Epithelial cell of alveolus of lung (primary cell): ENCODE data around the gene SMAP2. TPM values are rescaled to one million over a fixed set of nuclear protein-coding genes. Genes with fewer than 3 reads are reported as not detected.

Source experiments
- total RNA-seq: library from RNA; depleted of rRNA; stranded (reverse); fragments of >200 nt; gene quantifications from 2 replicates; pipeline ENCODE4 v1.2.1, GENCODE V29; 2015

SMAP2 gene
- 21.3 and 22.0 TPM in 2 replicates for total RNA-seq

DNA sequence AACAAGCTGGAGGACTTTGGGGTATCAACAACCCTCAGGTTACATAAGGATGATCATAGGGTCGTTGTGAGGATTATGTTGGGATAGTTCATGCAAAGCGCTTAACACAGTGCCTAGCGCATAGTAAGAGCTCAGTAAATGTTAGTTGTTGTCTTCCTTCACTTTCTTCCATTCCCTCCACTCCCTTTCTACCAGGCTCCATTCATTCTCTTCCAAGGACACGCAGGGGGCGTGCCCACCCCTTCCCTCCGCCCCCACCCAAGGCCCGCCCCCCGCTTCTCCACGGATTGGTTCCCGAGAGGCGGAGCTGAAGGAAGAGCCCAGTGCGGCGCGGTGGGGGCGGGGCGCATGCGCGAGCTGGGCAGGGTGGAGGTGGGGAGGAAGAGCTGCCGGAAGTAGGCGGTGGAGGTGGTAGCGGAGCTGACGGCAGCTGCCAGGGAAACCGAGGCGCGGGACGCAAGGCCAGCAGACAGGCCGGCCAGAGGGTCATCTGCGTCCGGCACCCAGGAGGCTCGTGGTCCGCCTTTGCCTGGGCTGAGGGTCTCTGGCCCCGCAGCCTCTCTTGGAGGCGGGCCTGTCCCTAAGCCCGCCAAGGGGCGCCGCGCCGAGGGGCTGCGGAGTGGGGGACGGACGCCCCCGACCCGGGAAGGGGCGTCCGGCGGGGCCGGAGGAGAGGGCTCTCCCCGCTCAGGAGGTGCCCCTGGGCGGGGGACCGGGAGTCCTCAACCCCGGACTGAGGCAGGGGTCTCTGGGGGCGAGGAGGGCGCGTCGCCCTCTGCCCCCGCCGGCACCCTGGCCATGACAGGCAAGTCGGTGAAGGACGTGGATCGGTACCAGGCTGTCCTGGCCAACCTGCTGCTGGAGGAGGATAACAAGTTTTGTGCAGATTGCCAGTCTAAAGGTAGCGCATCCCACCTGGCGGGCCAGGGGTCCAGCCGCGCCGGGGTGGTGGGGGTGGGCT is at the start of gene SMAP2:
TSS of gene SMAP2 (plus strand) at position 405 of the 961 bp plus-strand sequence. CDS start at position 799, 394 bp downstream.

DNA sequence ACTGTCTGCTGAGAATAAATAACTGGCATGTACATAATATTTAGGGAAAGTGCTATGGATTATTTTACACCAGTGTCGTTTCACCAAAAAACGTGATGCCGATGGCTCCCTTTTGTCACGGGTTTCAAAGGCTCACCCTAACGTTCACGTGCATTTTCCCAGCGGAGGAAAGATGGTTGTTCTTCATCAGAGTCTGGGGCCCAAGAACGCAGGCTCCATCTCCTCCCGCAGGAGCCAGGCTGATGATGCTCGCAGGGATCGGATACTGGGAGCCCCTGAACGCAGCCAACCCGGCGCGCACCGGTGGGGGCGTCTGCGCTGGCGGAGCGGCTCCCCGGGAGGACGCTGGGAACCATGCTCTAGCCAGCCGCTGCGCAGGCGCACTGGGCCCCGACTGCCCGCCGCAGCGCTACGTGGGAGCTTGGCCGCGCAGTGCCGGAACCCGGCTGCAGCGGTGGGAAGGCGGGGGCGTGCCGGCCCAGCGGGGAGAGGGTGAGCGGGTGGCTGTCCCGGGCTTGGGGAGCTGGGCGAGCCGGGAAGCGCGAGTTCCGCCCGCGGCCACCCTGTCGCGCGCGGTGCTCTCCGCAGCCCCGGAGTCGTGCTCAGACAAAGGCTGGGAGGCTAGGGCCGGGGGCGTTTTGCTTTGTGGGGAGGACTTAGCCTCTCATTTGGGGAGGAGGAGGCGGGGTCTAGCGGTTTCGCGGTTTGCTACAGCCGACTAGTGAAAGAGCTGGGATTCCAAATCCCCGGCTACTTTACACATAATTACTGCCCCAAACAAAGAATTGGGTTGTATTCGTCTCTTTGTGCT is 76.4 kb downstream of the SMAP2 start, which contains the start of gene ZFP69B:
TSS of gene ZFP69B (plus strand) at position 793 of the 811 bp plus-strand sequence. CDS start 486 bp downstream, outside the sequence.

Other genes with a start within 250 kb of the SMAP2 start
- 12.3 and 28.9 TPM in 2 replicates for gene RLF, start 212.3 kb upstream of the SMAP2 start, total RNA-seq
- not detected in 2 replicates for gene TMCO2, start 125.8 kb upstream of the SMAP2 start, total RNA-seq
- gene ZMPSTE24, start 115.5 kb upstream of the SMAP2 start, total RNA-seq: 35.9 and 41.8 TPM in 2 replicates
- 3.4 and 10.5 TPM in 2 replicates for gene COL9A2, start 56.4 kb upstream of the SMAP2 start, total RNA-seq
- gene ZFP69B, start 76.7 kb downstream of the SMAP2 start, total RNA-seq: 0.32 and 4.5 TPM in 2 replicates
- 3.0 TPM in 2 replicates for gene ZFP69, start 103.6 kb downstream of the SMAP2 start, total RNA-seq
- 9.1 and 25.4 TPM in 2 replicates for gene EXO5, start 135.0 kb downstream of the SMAP2 start, total RNA-seq
- 4.6 and 5.0 TPM in 2 replicates for gene ZNF684, start 157.9 kb downstream of the SMAP2 start, total RNA-seq